ENCODE measurements around the gene CAMSAP2. TPM values are rescaled to one million over a fixed set of nuclear protein-coding genes. Genes with fewer than 3 reads are reported as not detected.
A peak's percentile ranks its signal among the peaks of the same experiment; 100 is the strongest.

Gene CAMSAP2
- total RNA-seq, 2 experiments from 2014 or later: 2.0 to 2.4 TPM

DNA sequence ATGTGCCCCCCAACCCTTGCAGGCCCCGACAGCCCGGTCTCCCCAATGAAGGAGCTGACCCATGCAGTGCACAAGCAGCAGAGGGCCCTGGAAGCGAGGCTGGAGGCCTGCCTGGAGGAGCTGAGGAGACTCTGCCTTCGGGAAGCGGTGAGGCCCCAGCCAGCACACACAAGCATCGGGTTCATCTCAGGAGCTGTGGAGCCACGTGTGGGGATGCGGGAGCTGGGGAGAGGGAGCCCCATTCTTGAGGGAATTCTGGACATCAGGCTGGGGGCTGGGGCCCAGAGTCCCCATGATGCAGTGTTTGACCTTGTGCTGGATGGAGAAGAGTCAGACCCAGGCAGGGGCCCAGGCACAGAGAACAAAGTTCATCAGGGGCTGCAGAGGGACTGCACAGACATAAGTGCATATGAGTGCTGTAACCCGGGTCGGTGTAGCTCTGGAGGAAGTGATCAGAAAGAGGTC, 160.8 kb downstream of the CAMSAP2 start:
- H3K4me3 Mint-ChIP-seq: no peak overlapping the region
- no peaks in the 10 kb centered on the region for H3K9me3 Mint-ChIP-seq
- no peak overlapping the region for H3K27ac Mint-ChIP-seq
- no peak for DNase-seq
- peaks cover 10% of the 10 kb centered on the region for H3K27me3 Mint-ChIP-seq
- H3K4me1 Mint-ChIP-seq: no peaks in the 10 kb centered on the region
- no peaks in the 10 kb centered on the region for H3K36me3 Mint-ChIP-seq

- H3K4me3 Mint-ChIP-seq: no peak overlapping the region
- no peaks in the 10 kb centered on the region for H3K36me3 Mint-ChIP-seq
- peaks cover 3% of the 10 kb centered on the region for H3K27me3 Mint-ChIP-seq
- H3K4me1 Mint-ChIP-seq: peaks cover under 1% of the 10 kb centered on the region
- no peaks in the 10 kb centered on the region for H3K9me3 Mint-ChIP-seq
- DNase-seq: no peak
- H3K27ac Mint-ChIP-seq: no peak overlapping the region
Measured at GRCh38 chr1:200899954-200900867, 161.5 kb downstream of the CAMSAP2 start.

DNA sequence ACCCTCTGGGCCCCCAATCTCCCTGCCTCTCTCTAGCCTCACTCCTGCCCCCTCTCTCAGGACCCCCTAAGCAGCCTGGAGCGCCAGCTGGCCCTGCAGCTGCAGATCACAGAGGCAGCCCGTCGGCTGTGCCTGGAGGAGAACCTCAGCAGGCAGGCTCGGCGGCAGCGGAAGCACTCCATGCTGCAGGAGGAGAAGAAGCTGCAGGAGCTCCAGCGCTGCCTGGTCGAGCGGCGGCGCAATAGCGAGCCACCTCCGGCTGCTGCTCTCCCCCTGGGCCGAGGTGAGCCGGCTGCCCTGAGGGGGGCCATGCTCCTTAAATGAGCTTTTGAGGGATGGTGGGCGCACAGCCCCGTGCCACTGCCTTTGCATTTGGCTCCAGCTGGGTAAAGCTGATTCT, 162.2 kb downstream of the CAMSAP2 start:
- no peak for DNase-seq
- Mint-ChIP-seq H3K4me1 (peaks cover 7% of the 10 kb centered on the region), H3K27ac (no peak overlapping the region), H3K4me3 (no peak overlapping the region), H3K27me3 (peaks cover 3% of the 10 kb centered on the region), H3K9me3 (no peaks in the 10 kb centered on the region), H3K36me3 (no peaks in the 10 kb centered on the region)

GRCh38 chr1:200901350-200901749, 162.7 kb downstream of the CAMSAP2 start:
- Mint-ChIP-seq H3K4me3 (no peak overlapping the region), H3K36me3 (no peaks in the 10 kb centered on the region), H3K4me1 (peaks cover 10% of the 10 kb centered on the region), H3K27ac (no peak overlapping the region), H3K27me3 (peaks cover 3% of the 10 kb centered on the region), H3K9me3 (no peaks in the 10 kb centered on the region)
- DNase-seq: no peak

DNA sequence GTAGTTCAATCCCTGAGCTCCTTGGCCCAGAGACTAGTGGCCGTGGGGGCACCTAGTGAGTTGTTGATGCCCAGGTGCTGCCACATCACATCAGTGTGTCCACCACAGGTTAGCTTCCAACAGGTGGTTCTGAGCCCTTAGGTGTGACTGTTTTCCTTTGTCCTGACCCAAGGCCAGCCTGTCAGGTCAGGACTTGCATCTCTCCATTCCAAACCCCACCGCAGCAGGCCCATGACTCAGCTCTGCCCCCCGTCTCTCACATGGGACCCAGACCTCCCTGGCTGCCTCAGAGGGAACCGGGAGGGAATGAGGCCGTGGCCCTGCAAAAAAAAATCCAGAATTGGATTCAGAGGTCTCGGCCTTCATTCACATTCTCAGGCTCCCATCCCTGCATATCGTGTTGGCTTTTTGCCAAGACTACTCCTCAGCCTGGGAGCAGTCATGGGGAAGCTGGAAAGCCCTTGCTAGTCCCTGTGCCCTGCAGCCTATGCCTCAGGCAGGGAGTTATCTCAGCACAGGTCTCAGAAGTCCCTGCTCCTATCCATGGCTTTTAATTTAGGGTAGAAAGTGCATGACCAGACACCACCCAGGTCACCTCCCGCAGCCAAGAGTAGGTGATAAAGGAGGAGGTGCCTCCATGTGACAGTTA, 163.2 kb downstream of the CAMSAP2 start:
- Mint-ChIP-seq H3K4me1 (peaks cover 10% of the 10 kb centered on the region), H3K9me3 (no peaks in the 10 kb centered on the region), H3K27ac (no peak overlapping the region), H3K27me3 (peaks cover 3% of the 10 kb centered on the region), H3K4me3 (no peak overlapping the region), H3K36me3 (no peaks in the 10 kb centered on the region)
- no peak for DNase-seq

DNA sequence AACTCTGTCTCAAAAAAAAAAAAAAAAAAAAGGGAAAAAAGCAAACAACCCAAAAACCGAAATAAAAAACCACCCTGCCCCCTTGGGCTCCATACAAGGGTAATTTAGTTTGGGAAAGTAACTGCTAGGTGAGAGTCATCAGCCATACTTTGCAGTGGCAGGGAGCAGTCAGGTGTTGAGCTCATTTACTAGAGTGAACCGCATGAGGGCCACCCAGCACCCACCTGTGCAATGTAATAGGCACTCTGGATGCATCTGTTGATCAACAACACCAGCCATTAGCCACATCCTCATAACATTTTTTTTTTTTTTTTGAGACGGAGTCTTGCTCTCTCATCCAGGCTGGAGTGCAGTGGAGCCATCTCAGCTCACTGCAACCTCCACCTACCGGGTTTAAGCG, 165.1 kb downstream of the CAMSAP2 start:
- H3K4me1 Mint-ChIP-seq: peaks cover 10% of the 10 kb centered on the region
- no peaks in the 10 kb centered on the region for H3K9me3 Mint-ChIP-seq
- no peak overlapping the region for H3K4me3 Mint-ChIP-seq
- no peak overlapping the region for H3K27ac Mint-ChIP-seq
- H3K27me3 Mint-ChIP-seq: peaks cover 3% of the 10 kb centered on the region
- no peaks in the 10 kb centered on the region for H3K36me3 Mint-ChIP-seq
- DNase-seq: no peak

- no peaks in the 10 kb centered on the region for H3K36me3 Mint-ChIP-seq
Measured at GRCh38 chr1:200904772-200905171, 166.1 kb downstream of the CAMSAP2 start.

DNA sequence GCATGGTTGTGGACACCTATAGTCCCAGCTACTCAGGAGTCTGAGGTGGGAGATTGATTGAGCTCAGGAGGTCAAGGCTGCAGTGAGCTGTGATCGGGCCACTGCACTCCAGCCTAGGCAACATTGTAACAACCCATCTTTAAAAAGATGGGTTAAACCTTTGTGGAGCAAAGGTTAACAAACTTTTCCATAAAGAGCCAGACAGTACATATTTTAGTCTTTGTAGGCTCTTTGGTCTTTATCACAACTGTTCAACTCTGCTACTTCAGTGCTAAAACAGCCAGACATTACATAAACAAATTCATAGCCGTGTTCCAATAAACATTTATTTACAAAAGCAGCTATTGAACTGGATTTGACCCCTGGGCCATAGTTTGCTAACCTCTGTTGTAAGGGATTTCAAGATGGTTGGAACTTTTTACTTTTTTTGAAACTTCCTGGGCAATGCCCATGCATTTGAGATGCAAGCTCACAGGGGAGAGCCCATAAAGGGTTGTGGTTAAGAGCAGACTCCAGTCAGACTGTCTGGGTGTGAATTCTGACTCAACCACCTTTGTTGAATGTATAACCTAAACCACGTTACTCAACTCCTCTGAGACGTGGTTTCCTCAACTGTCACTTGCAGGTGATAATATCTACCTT, 166.8 kb downstream of the CAMSAP2 start:
- Mint-ChIP-seq H3K36me3 (no peaks in the 10 kb centered on the region), H3K9me3 (no peaks in the 10 kb centered on the region), H3K4me3 (no peak overlapping the region), H3K27ac (no peak overlapping the region), H3K4me1 (peaks cover 10% of the 10 kb centered on the region), H3K27me3 (peaks cover 3% of the 10 kb centered on the region)
- peak; percentile 42 for DNase-seq

More at GRCh38 chr1:200904772-200905171, 166.1 kb downstream of the CAMSAP2 start:
- no peaks in the 10 kb centered on the region for H3K9me3 Mint-ChIP-seq
- no peak overlapping the region for H3K27ac Mint-ChIP-seq
- H3K4me1 Mint-ChIP-seq: peaks cover 10% of the 10 kb centered on the region
- DNase-seq: no peak
- peaks cover 3% of the 10 kb centered on the region for H3K27me3 Mint-ChIP-seq
- no peak overlapping the region for H3K4me3 Mint-ChIP-seq

- Mint-ChIP-seq H3K36me3 (no peaks in the 10 kb centered on the region), H3K27ac (no peak overlapping the region), H3K4me3 (no peak overlapping the region), H3K9me3 (no peaks in the 10 kb centered on the region), H3K27me3 (no peaks in the 10 kb centered on the region), H3K4me1 (peaks cover 10% of the 10 kb centered on the region)
- no peak for DNase-seq
Measured at GRCh38 chr1:200906491-200906890, 167.8 kb downstream of the CAMSAP2 start.

DNA sequence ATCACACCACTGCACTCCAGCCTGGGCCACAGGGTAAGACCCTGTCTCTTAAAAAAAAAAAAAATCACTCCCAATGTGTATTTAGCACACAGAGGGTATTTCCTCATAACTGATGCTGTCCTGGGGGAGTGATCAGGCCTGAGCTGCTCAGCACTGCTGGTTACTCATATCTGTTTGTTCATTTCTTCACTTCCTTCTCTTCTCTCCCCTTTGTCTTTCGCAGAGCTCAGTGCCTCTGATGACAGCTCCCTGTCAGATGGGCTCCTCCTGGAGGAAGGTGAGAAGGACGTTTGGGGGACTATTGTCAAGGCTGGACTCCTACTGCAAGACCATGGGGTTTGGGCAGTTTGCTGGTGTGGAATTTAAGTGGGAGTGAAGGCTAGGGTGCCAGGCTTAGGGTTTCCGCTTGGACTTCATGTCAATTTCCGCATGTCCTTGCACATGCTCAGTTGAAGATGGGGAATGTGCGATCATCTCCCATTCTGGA, 169.0 kb downstream of the CAMSAP2 start:
- Mint-ChIP-seq H3K27ac (no peak overlapping the region), H3K9me3 (no peaks in the 10 kb centered on the region), H3K27me3 (no peaks in the 10 kb centered on the region), H3K4me3 (no peak overlapping the region), H3K4me1 (peaks cover 10% of the 10 kb centered on the region), H3K36me3 (no peaks in the 10 kb centered on the region)
- no peak for DNase-seq

DNA sequence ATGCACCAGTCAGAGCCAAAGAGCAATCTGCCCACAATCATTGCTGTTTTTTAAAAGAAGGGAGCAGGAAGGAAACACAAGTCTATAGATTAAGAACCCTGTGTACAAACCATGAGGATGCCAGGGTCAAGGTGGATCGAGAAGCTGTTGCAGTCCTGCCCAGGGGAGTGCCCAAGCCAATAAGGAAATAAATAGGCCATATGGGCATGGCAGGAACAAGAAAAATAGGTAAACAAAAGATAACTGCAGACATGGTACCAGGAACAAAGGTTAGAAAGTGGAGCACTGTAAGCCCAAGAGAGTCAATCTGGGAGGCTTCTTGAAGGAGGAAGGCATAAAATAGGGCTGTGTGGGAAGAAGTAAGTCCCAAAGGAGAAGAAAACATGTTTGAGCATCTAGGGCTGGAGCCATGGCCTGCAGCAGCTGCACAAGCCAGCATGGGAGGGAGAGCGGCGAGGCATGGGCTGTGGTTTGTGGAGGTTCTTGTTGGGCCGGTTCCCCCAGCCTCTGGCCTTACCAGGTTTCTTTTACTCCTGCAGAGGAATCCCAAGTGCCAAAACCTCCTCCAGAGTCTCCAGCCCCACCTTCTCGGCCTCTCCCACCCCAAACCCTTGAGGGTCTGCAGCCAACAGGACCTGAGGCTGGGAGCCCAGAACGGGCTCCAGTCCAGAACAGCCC, 169.6 kb downstream of the CAMSAP2 start:
- no peak for DNase-seq
- Mint-ChIP-seq H3K27me3 (no peaks in the 10 kb centered on the region), H3K27ac (no peak overlapping the region), H3K4me1 (peaks cover 10% of the 10 kb centered on the region), H3K4me3 (no peak overlapping the region), H3K36me3 (no peaks in the 10 kb centered on the region), H3K9me3 (no peaks in the 10 kb centered on the region)

DNA sequence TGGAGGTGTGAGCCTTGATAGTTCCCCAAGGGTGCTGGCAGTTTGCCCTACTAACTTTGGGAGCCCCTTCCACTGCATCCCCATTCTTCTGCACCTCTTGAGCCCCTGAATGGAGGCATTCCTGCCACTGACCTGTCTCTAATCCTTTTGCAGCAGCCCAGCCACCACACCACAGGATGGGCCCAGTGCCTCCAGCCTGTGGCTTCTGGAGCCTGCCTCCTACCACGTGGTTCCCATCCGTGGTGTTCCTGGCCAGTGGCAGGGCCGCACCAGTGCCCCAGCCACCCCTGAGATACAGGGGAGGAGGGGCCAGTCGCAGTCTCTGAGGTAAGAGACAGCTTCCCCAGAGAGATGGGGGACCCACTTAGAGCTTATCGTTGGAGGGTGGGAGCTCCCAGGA, 170.4 kb downstream of the CAMSAP2 start:
- no peaks in the 10 kb centered on the region for H3K9me3 Mint-ChIP-seq
- DNase-seq: no peak
- H3K27me3 Mint-ChIP-seq: no peaks in the 10 kb centered on the region
- peaks cover 10% of the 10 kb centered on the region for H3K4me1 Mint-ChIP-seq
- H3K4me3 Mint-ChIP-seq: no peak overlapping the region
- H3K36me3 Mint-ChIP-seq: no peaks in the 10 kb centered on the region
- H3K27ac Mint-ChIP-seq: no peak overlapping the region

DNA sequence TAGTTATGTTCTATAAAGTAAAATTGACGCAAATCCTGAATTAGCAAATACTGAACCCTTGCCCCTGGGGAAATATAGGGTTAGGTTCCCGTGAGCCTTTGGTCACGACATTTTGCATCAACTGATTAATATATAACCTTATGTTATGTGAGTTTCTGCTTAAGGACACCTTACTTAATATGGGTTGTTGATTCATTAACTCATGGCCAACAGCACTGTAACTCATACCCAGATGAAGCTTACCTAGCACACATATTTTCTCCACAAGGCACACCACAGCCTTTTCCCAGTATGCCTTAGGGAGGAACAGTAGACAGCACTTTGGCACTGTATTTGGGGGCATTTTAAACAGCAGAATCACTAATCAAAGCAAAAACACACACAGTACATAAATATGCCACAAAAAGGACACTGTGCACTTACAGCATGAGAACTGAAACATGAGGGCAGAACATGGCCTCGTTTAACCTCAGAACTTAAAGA, 171.1 kb downstream of the CAMSAP2 start:
- Mint-ChIP-seq H3K4me3 (no peak overlapping the region), H3K27ac (no peak overlapping the region), H3K4me1 (peaks cover 10% of the 10 kb centered on the region), H3K27me3 (no peaks in the 10 kb centered on the region), H3K9me3 (no peaks in the 10 kb centered on the region), H3K36me3 (no peaks in the 10 kb centered on the region)
- no peak for DNase-seq
